ENCODE measurements around the gene MAEA. TPM values are rescaled to one million over a fixed set of nuclear protein-coding genes. Genes with fewer than 3 reads are reported as not detected.

Gene MAEA
- total and polyA plus RNA-seq, 9 of the 15 experiments (the other 6 are each of a cell fraction or from before 2014, with no cell fraction given) = 2.1 to 86.5 (median 45.0) TPM

- no peak overlapping the region for H3K27ac ChIP-seq (ENCODE audit: extremely low read depth, low read depth, low read length)
- H4K20me1 ChIP-seq (replicated peaks; ENCODE audit: control insufficient read depth, insufficient read depth, low read length) = no peaks in the 10 kb centered on the region; the same call in 1 of the 2 replicates
- ATAC-seq = no peak
- no TSS peak for BruUV-seq (replicated peaks)
- POLR2A ChIA-PET = no interaction called here
- intact Hi-C loops (cut with micrococcal nuclease) (no loop called here), in situ Hi-C loops (cut with MboI) (no loop called here)
- H2AFZ ChIP-seq (ENCODE audit: low read depth, low read length) = no peak overlapping the region
- H3K27me3 ChIP-seq (ENCODE audit: control insufficient read depth in 2 of 2, insufficient read depth in 2 of 2, low read length in 2 of 2) = no peaks in the 10 kb centered on the region
- no peak for FAIRE-seq
- H3K36me3 ChIP-seq (ENCODE audit: control insufficient read depth, insufficient read depth, low read length) = peaks cover 82% of the 10 kb centered on the region; the same call in 2 of the 3 replicates
- DNase-seq (ENCODE audit: extremely low read depth in 1 of 4, low spot score in 3 of 4) = no peak
- peaks cover 0 to 14% of the 10 kb centered on the region in 2 experiments; a peak in 2 of 5 replicates for H3K4me1 ChIP-seq (replicated peaks in 1 of 2; ENCODE audit: control insufficient read depth in 2 of 2, insufficient read depth in 2 of 2, low read length in 2 of 2)
- H3K4me2 ChIP-seq (ENCODE audit: insufficient read depth, low read length) = no peak overlapping the region
- H3K9me1 ChIP-seq (ENCODE audit: control insufficient read depth, insufficient read depth, low read length) = no peaks in the 10 kb centered on the region
- CTCF ChIA-PET (ENCODE audit: low intra/inter-chr PET ratio) = no interaction called here
- H3K9me3 ChIP-seq (replicated peaks; ENCODE audit: control insufficient read depth, insufficient read depth, low read depth, low read length) = no peaks in the 10 kb centered on the region
- H3K4me3 ChIP-seq = no peak overlapping the region
- 93% methylated on average over 27 of the region's 34 CpGs for WGBS (ENCODE audit: insufficient coverage, low coverage, missing lambda C conversion rate)
- H3K79me2 ChIP-seq (ENCODE audit: control insufficient read depth, insufficient read depth, low read length) = peaks cover 3% of the 10 kb centered on the region; the same call in 2 of the 3 replicates
- no peak overlapping the region for H3K9ac ChIP-seq (ENCODE audit: insufficient read depth in 1 of 2, low read depth in 2 of 2, low read length in 2 of 2)
- no peak for TF ChIP-seq HEY1 (CRISPR knock-in tag; IDR thresholded peaks at IDR 0.05; ENCODE audit: borderline replicate concordance)
- TF ChIP-seq ZNF76 (CRISPR knock-in tag; IDR thresholded peaks at IDR 0.05; ENCODE audit: borderline replicate concordance) = no peak
Observed at GRCh38 chr4:1330761-1331590, 41.3 kb downstream of the MAEA start.

DNA sequence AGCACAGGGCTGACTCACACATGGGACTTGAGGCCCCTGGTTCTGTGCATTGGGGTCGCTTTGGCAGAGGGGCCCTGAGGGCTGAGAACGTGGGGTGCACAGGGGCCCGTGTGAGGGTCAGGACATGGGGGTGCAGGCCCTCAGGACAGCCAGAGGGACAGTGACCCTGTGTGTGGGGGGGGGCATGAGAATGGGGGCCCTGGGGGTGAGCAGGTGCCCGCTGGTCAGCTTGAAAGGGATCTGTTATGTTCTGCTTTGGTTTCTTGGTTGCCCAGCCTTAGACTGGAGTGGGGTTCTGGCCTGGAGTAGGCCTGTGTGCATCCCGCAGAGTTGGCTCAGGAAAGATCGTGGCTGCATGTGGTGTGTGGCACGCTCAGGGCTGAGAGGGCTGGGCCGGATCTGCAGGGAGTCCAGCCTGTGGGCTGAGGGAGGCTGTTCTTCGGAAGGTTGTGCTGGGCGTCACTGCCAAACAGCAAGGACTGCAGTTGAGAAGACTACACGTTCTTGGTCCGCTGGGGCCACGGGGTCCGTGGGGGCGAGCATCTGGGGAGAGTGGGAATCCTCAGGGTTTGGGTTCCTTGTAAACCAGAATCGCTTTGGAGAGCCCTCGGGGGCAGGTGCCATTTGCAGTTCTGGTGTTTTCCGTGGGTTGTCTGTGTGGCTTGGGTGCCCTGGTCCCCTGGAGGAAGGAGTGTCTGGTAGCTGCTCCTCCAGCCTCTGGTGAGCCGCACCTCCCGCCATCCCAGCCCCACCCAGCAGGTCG is 42.1 kb downstream of the MAEA start:
- Histone ChIP-seq H2AFZ (ENCODE audit: low read depth, low read length) (no peak overlapping the region), H3K9me1 (ENCODE audit: control insufficient read depth, insufficient read depth, low read length) (no peaks in the 10 kb centered on the region), H3K27ac (ENCODE audit: extremely low read depth, low read depth, low read length) (no peak overlapping the region), H3K9ac (ENCODE audit: insufficient read depth in 1 of 2, low read depth in 2 of 2, low read length in 2 of 2) (no peak overlapping the region), H3K27me3 (ENCODE audit: control insufficient read depth in 2 of 2, insufficient read depth in 2 of 2, low read length in 2 of 2) (no peaks in the 10 kb centered on the region), H3K4me3 (no peak overlapping the region), H4K20me1 (replicated peaks; ENCODE audit: control insufficient read depth, insufficient read depth, low read length) (no peaks in the 10 kb centered on the region; the same call in 1 of the 2 replicates), H3K4me2 (ENCODE audit: insufficient read depth, low read length) (no peak overlapping the region), H3K36me3 (ENCODE audit: control insufficient read depth, insufficient read depth, low read length) (peaks cover 82% of the 10 kb centered on the region; the same call in 2 of the 3 replicates), H3K9me3 (replicated peaks; ENCODE audit: control insufficient read depth, insufficient read depth, low read depth, low read length) (no peaks in the 10 kb centered on the region), H3K4me1 (replicated peaks in 1 of 2; ENCODE audit: control insufficient read depth in 2 of 2, insufficient read depth in 2 of 2, low read length in 2 of 2) (peaks cover 0 to 14% of the 10 kb centered on the region in 2 experiments; a peak in 2 of 5 replicates), H3K79me2 (ENCODE audit: control insufficient read depth, insufficient read depth, low read length) (peaks cover 3% of the 10 kb centered on the region; the same call in 2 of the 3 replicates)
- DNase-seq (ENCODE audit: extremely low read depth in 1 of 4, low spot score in 3 of 4) (no peak), FAIRE-seq (no peak), ATAC-seq (no peak)
- intact Hi-C loops (cut with micrococcal nuclease) (no loop called here), in situ Hi-C loops (cut with MboI) (no loop called here)
- ChIA-PET POLR2A (interaction anchor here (0.7 to 1.2 kb wide), 3 partner anchors 14 to 41 kb away, joined by 3 to 4 read pairs (median 4); no protein-coding TSS in a partner anchor), CTCF (ENCODE audit: low intra/inter-chr PET ratio) (no interaction called here)
- WGBS (ENCODE audit: insufficient coverage, low coverage, missing lambda C conversion rate) = 88% methylated on average over 16 of the region's 21 CpGs
- TF ChIP-seq FOXM1 (IDR thresholded peaks at IDR 0.05; ENCODE audit: low read depth) (no peak), FOXM1 (CRISPR knock-in tag; IDR thresholded peaks at IDR 0.05; ENCODE audit: low read depth) (no peak), POLR2G (IDR thresholded peaks at IDR 0.05; ENCODE audit: low read depth, low read length) (0 out of 2 replicates have a peak, but pooled peaks have one; percentile 37)
- no TSS peak for BruUV-seq (replicated peaks)
